Type B pancreatic cell (in vitro differentiated cells): ENCODE measurements around the gene PTPRK. TPM values are rescaled to one million over a fixed set of nuclear protein-coding genes. Genes with fewer than 3 reads are reported as not detected.

Experiments used
- DNase-seq: peaks from one replicate; pipeline ENCODE4 v3.0.0; 2021; ENCODE audit warnings: mixed read lengths; ENCODE audit not compliant: unreplicated experiment; ENCODE audit errors: extremely low spot score
- H3K27ac Mint-ChIP-seq: 2 replicates; pipeline ENCODE4 v1.8.0; 2021; ENCODE audit warnings: mild to moderate bottlenecking, mixed read lengths
- H3K27me3 Mint-ChIP-seq: 2 replicates; pipeline ENCODE4 v1.8.0; 2021; ENCODE audit warnings: mixed read lengths
- H3K36me3 Mint-ChIP-seq: 2 replicates; pipeline ENCODE4 v1.8.0; 2021; ENCODE audit warnings: mixed read lengths
- H3K4me1 Mint-ChIP-seq: one replicate; pipeline ENCODE4 v1.8.0; 2021; ENCODE audit warnings: mixed read lengths; ENCODE audit not compliant: unreplicated experiment
- H3K4me3 Mint-ChIP-seq: 2 replicates; pipeline ENCODE4 v1.8.0; 2021; ENCODE audit warnings: mild to moderate bottlenecking, mixed read lengths
- H3K9me3 Mint-ChIP-seq: 2 replicates; pipeline ENCODE4 v1.8.0; 2021; ENCODE audit warnings: mixed read lengths
- CTCF ChIP-seq: fragments of 200-600 bp; sonication (generic); conservative IDR thresholded peaks from 2 replicates; pipeline ENCODE4 v1.5.0; 2021; ENCODE audit warnings: antibody characterized with exemption, mild to moderate bottlenecking
- total RNA-seq: library from RNA; stranded (reverse); gene quantifications from 2 replicates; pipeline ENCODE4 v1.2.1, GENCODE V29; 2021; ENCODE audit warnings: low replicate concordance

PTPRK gene
- total RNA-seq, 1 donor from 2014 or later = 63.4 TPM

GRCh38 chr6:128032042-128032441 is 488.4 kb downstream of the PTPRK start:
- Mint-ChIP-seq H3K27me3 (no peaks in the 10 kb centered on the region), H3K4me3 (no peak overlapping the region), H3K4me1 (peaks cover 16% of the 10 kb centered on the region), H3K36me3 (peaks cover 13% of the 10 kb centered on the region), H3K27ac (no peak overlapping the region), H3K9me3 (no peaks in the 10 kb centered on the region)
- DNase-seq = no peak
- no peak for TF ChIP-seq CTCF

GRCh38 chr6:128029826-128030225 is 490.6 kb downstream of the PTPRK start:
- no peak for TF ChIP-seq CTCF
- Mint-ChIP-seq H3K9me3 (no peaks in the 10 kb centered on the region), H3K27me3 (no peaks in the 10 kb centered on the region), H3K4me3 (no peak overlapping the region), H3K4me1 (peaks cover 16% of the 10 kb centered on the region), H3K36me3 (peaks cover 4% of the 10 kb centered on the region), H3K27ac (no peak overlapping the region)
- DNase-seq = no peak

- H3K27ac Mint-ChIP-seq = no peak overlapping the region
- DNase-seq = no peak
- H3K4me3 Mint-ChIP-seq = no peak overlapping the region
- no peaks in the 10 kb centered on the region for H3K27me3 Mint-ChIP-seq
- TF ChIP-seq CTCF = no peak
- H3K4me1 Mint-ChIP-seq = peaks cover 16% of the 10 kb centered on the region
- peaks cover 8% of the 10 kb centered on the region for H3K36me3 Mint-ChIP-seq
- H3K9me3 Mint-ChIP-seq = no peaks in the 10 kb centered on the region
Measured at GRCh38 chr6:128028183-128028582, 492.2 kb downstream of the PTPRK start.

- Mint-ChIP-seq H3K27ac (no peak overlapping the region), H3K36me3 (peaks cover 8% of the 10 kb centered on the region), H3K4me3 (no peak overlapping the region), H3K4me1 (peaks cover 5% of the 10 kb centered on the region), H3K9me3 (no peaks in the 10 kb centered on the region), H3K27me3 (no peaks in the 10 kb centered on the region)
- no peak for DNase-seq
- TF ChIP-seq CTCF = no peak
Measured at GRCh38 chr6:128025478-128025877, 494.9 kb downstream of the PTPRK start.

- no peak overlapping the region for H3K4me3 Mint-ChIP-seq
- H3K27me3 Mint-ChIP-seq = no peaks in the 10 kb centered on the region
- no peak overlapping the region for H3K27ac Mint-ChIP-seq
- H3K36me3 Mint-ChIP-seq = peaks cover 8% of the 10 kb centered on the region
- TF ChIP-seq CTCF = no peak
- peaks cover 3% of the 10 kb centered on the region for H3K4me1 Mint-ChIP-seq
- no peak for DNase-seq
- H3K9me3 Mint-ChIP-seq = no peaks in the 10 kb centered on the region
Measured at GRCh38 chr6:128024969-128025368, 495.4 kb downstream of the PTPRK start.

- Mint-ChIP-seq H3K4me1 (no peaks in the 10 kb centered on the region), H3K36me3 (peaks cover 6% of the 10 kb centered on the region), H3K9me3 (no peaks in the 10 kb centered on the region), H3K27me3 (no peaks in the 10 kb centered on the region), H3K27ac (no peak overlapping the region), H3K4me3 (no peak overlapping the region)
- TF ChIP-seq CTCF = no peak
- no peak for DNase-seq
Measured at GRCh38 chr6:128024046-128024445, 496.4 kb downstream of the PTPRK start.
